ENCODE results near the gene ATOX1. TPM values are rescaled to one million over a fixed set of nuclear protein-coding genes. Genes with fewer than 3 reads are reported as not detected.

The ATOX1 gene
- polyA plus RNA-seq, 1 of the 3 experiments (the other 2 are of a cell fraction), result 497 TPM

GRCh38 chr5:151742870-151743294 is 15.5 kb downstream of the ATOX1 start:
- ChIA-PET POLR2A (no interaction called here), CTCF (interaction anchor here (0.8 to 17.0 kb wide), 12 partner anchors 9 to 237 kb away, joined by 3 to 375 read pairs (median 10); partner anchors contain the start of gene ATOX1)
- no peak overlapping the region for H3K9ac ChIP-seq
- H4K20me1 ChIP-seq (ENCODE audit: insufficient read depth), result no peaks in the 10 kb centered on the region
- peaks cover 13% of the 10 kb centered on the region for H3K79me2 ChIP-seq (ENCODE audit: insufficient read depth)
- no peaks in the 10 kb centered on the region for H3K9me2 ChIP-seq
- no peak overlapping the region for H3K4me3 ChIP-seq (ENCODE audit: low read depth in 2 of 2, low read length in 1 of 2)
- peak overlapping the region in 1 of 2 experiments; percentile 100; a peak in 2 of 4 replicates for H3K27ac ChIP-seq (ENCODE audit: low read depth in 2 of 2, low read length in 1 of 2)
- no peaks in the 10 kb centered on the region for H3K27me3 ChIP-seq (ENCODE audit: insufficient read depth)
- peaks cover 74% of the 10 kb centered on the region for H3F3A ChIP-seq (replicated peaks; ENCODE audit: insufficient read depth)
- no peak overlapping the region for H2AFZ ChIP-seq (ENCODE audit: low read depth)
- no peak for TF ChIP-seq PBX3 (IDR thresholded peaks at IDR 0.05)
- TF ChIP-seq SMC3 (IDR thresholded peaks at IDR 0.05; ENCODE audit: low read depth, low read length), result peak; percentile 78
- no peak for TF ChIP-seq POLR2AphosphoS5 (IDR thresholded peaks at IDR 0.05; ENCODE audit: low read depth, low read length)
- TF ChIP-seq SIN3A (IDR thresholded peaks at IDR 0.05; ENCODE audit: borderline replicate concordance, low read depth, low read length), result no peak
- TF ChIP-seq MAX (IDR thresholded peaks at IDR 0.05; ENCODE audit: low read depth), result no peak
- TF ChIP-seq RAD21 (IDR thresholded peaks at IDR 0.05; ENCODE audit: low read length), result peak; percentile 83
- peak; percentile 75 for TF ChIP-seq CTCF (IDR thresholded peaks at IDR 0.05)
- TF ChIP-seq TEAD4 (IDR thresholded peaks at IDR 0.05; ENCODE audit: borderline replicate concordance, insufficient read depth), result no peak
- peaks cover 7 to 12% of the 10 kb centered on the region in 2 experiments for H3K36me3 ChIP-seq (replicated peaks in 1 of 2; ENCODE audit: control insufficient read depth in 1 of 2, insufficient read depth in 2 of 2, low read length in 1 of 2)
- DNase-seq, result peak; percentile 62
- WGBS (ENCODE audit: low lambda C conversion rate), result 56% methylated on average over 7 of the region's 7 CpGs
- peaks cover 24 to 41% of the 10 kb centered on the region in 2 experiments; a peak in 3 of 4 replicates for H3K4me1 ChIP-seq (ENCODE audit: control insufficient read depth in 1 of 2, insufficient read depth in 2 of 2, low read depth in 1 of 2, low read length in 1 of 2)
- no peak overlapping the region for H3K4me2 ChIP-seq
- no peaks in the 10 kb centered on the region for H3K9me3 ChIP-seq

- Histone ChIP-seq H3K9ac (peak overlapping the region; percentile 82), H3K4me3 (ENCODE audit: low read depth in 2 of 2, low read length in 1 of 2) (no peak overlapping the region), H3K4me1 (ENCODE audit: control insufficient read depth in 1 of 2, insufficient read depth in 2 of 2, low read depth in 1 of 2, low read length in 1 of 2) (peaks cover 24 to 41% of the 10 kb centered on the region in 2 experiments; a peak in 3 of 4 replicates), H3K79me2 (ENCODE audit: insufficient read depth) (peaks cover 5% of the 10 kb centered on the region), H3K27me3 (ENCODE audit: insufficient read depth) (no peaks in the 10 kb centered on the region), H4K20me1 (ENCODE audit: insufficient read depth) (no peaks in the 10 kb centered on the region), H3K9me3 (no peaks in the 10 kb centered on the region), H3K36me3 (replicated peaks in 1 of 2; ENCODE audit: control insufficient read depth in 1 of 2, insufficient read depth in 2 of 2, low read length in 1 of 2) (peaks cover 7 to 14% of the 10 kb centered on the region in 2 experiments), H3K9me2 (no peaks in the 10 kb centered on the region), H3K27ac (ENCODE audit: low read depth in 2 of 2, low read length in 1 of 2) (peak overlapping the region in 1 of 2 experiments; percentile 100; a peak in 2 of 4 replicates), H2AFZ (ENCODE audit: low read depth) (no peak overlapping the region), H3F3A (replicated peaks; ENCODE audit: insufficient read depth) (peaks cover 77% of the 10 kb centered on the region), H3K4me2 (peak overlapping the region; percentile 72)
- CTCF ChIA-PET, result interaction anchor here (0.6 to 17.0 kb wide), 30 partner anchors 10 to 529 kb away, joined by 3 to 375 read pairs (median 6); partner anchors contain the start of genes ATOX1, G3BP1 and SLC36A1
- no peak for DNase-seq
- POLR2A ChIA-PET, result interaction anchor here (1.7 kb wide), 1 partner anchor 83 kb away, joined by 13 read pairs; no protein-coding TSS in a partner anchor
- 73% methylated on average over 6 of the region's 6 CpGs for WGBS (ENCODE audit: low lambda C conversion rate)
- TF ChIP-seq EZH2phosphoT487 (IDR thresholded peaks at IDR 0.05; ENCODE audit: borderline replicate concordance, low read depth) (no peak), ELF1 (IDR thresholded peaks at IDR 0.05) (peak; percentile 49), TEAD4 (IDR thresholded peaks at IDR 0.05; ENCODE audit: borderline replicate concordance, insufficient read depth) (peak; percentile 75; the same call in 1 of the 2 replicates), FOSL2 (IDR thresholded peaks at IDR 0.05; ENCODE audit: borderline replicate concordance, low read depth) (peak; percentile 87), IRF3 (IDR thresholded peaks at IDR 0.05; ENCODE audit: low read depth, low read length) (no peak), USF1 (IDR thresholded peaks at IDR 0.05; ENCODE audit: borderline replicate concordance, low read depth) (no peak), TCF12 (IDR thresholded peaks at IDR 0.05) (peak; percentile 80), SIN3A (IDR thresholded peaks at IDR 0.05; ENCODE audit: borderline replicate concordance, low read depth, low read length) (no peak), NFIC (IDR thresholded peaks at IDR 0.05; ENCODE audit: borderline replicate concordance) (peak; percentile 28; the same call in 1 of the 2 replicates), SMC3 (IDR thresholded peaks at IDR 0.05; ENCODE audit: low read depth, low read length) (no peak), RAD21 (IDR thresholded peaks at IDR 0.05; ENCODE audit: low read length) (no peak), JUND (IDR thresholded peaks at IDR 0.05) (peak; percentile 79), EP300 (IDR thresholded peaks at IDR 0.05; ENCODE audit: borderline replicate concordance in 1 of 2, low read depth in 1 of 2, low read length in 1 of 2) (peak in 1 of 2 experiments; percentile 67; a peak in 1 of 4 replicates), GABPA (IDR thresholded peaks at IDR 0.05; ENCODE audit: low read depth) (no peak), YY1 (IDR thresholded peaks at IDR 0.05; ENCODE audit: low read depth) (peak; percentile 51; the same call in 1 of the 2 replicates)
These were observed 16.6 kb downstream of the ATOX1 start for GRCh38 chr5:151741678-151742423.

Data from SK-N-SH (cell line).